HEK293T (cell line): Measurements from ENCODE around the gene FLT4.

Experiments used
- BHLHE40 ChIP-seq: fragments of 450-650 bp; IDR thresholded peaks from 2 replicates; pipeline ENCODE4 v1.6.1; 2016; ENCODE audit warnings: mild to moderate bottlenecking, moderate library complexity, borderline replicate concordance
- ELF4 ChIP-seq: fragments of 450-650 bp; IDR thresholded peaks from 2 replicates; pipeline ENCODE4 v1.6.1; 2017; ENCODE audit warnings: antibody characterized with exemption
- FOXA1 ChIP-seq: fragments of 450-650 bp; IDR thresholded peaks from 2 replicates; pipeline ENCODE4 v1.6.1; 2016; ENCODE audit warnings: mild to moderate bottlenecking
- FOXK2 ChIP-seq: fragments of 450-650 bp; IDR thresholded peaks from 2 replicates; pipeline ENCODE4 v1.6.1; 2016; ENCODE audit warnings: mild to moderate bottlenecking
- FOXM1 ChIP-seq: fragments of 450-650 bp; IDR thresholded peaks from 2 replicates; pipeline ENCODE4 v1.6.1; 2017; ENCODE audit warnings: mild to moderate bottlenecking, borderline replicate concordance
- HDGF ChIP-seq: fragments of 450-650 bp; IDR thresholded peaks from 2 replicates; pipeline ENCODE4 v1.6.1; 2017; ENCODE audit warnings: antibody characterized with exemption, borderline replicate concordance
- LEF1 ChIP-seq: fragments of 450-650 bp; IDR thresholded peaks from 2 replicates; pipeline ENCODE4 v1.6.1; 2017; ENCODE audit warnings: mild to moderate bottlenecking, borderline replicate concordance
- NFRKB ChIP-seq: fragments of 450-650 bp; IDR thresholded peaks from 2 replicates; pipeline ENCODE4 v1.6.1; 2016; ENCODE audit warnings: mild to moderate bottlenecking, moderate library complexity
- SP1 ChIP-seq: fragments of 450-650 bp; IDR thresholded peaks from 2 replicates; pipeline ENCODE4 v1.6.1; 2017
- SUZ12 ChIP-seq: fragments of 450-650 bp; IDR thresholded peaks from 2 replicates; pipeline ENCODE4 v1.6.1; 2016; ENCODE audit warnings: mild to moderate bottlenecking
- TARDBP ChIP-seq: fragments of 450-650 bp; IDR thresholded peaks from 2 replicates; pipeline ENCODE4 v1.6.1; 2016

- TF ChIP-seq FOXM1 (no peak), SUZ12 (no peak), HDGF (no peak), ELF4 (no peak), FOXA1 (no peak), SP1 (no peak), BHLHE40 (no peak), TARDBP (no peak), FOXK2 (no peak), NFRKB (no peak), LEF1 (no peak)
Observed at GRCh38 chr5:180637962-180638680, 11.3 kb downstream of the FLT4 start.
